ENCODE data around the gene DEGS1. TPM values are rescaled to one million over a fixed set of nuclear protein-coding genes. Genes with fewer than 3 reads are reported as not detected.
"Not testable (repeated sequence)": the region's sequence is repeated elsewhere in the genome, so short reads cannot be mapped to it uniquely, and the experiment has no call there.

DEGS1 gene
- total and polyA plus RNA-seq, 2 experiments from 2014 or later = 36.4 to 98.2 TPM

GRCh38 chr1:224205438-224205840, 22.4 kb downstream of the DEGS1 start:
- H3K27me3 ChIP-seq = no peaks in the 10 kb centered on the region
- no peaks in the 10 kb centered on the region for H3K36me3 ChIP-seq
- peak overlapping the region; percentile 86 for H3K27ac ChIP-seq
- no peak overlapping the region for H3K4me3 ChIP-seq
- no peak for TF ChIP-seq CTCF (IDR thresholded peaks at IDR 0.05; ENCODE audit: low read depth, low read length)
- peak in 1 of 2 donors; percentile 63 for DNase-seq (ENCODE audit: low read depth in 1 of 2, low spot score in 1 of 2)
- peaks cover 26% of the 10 kb centered on the region for H3K4me1 ChIP-seq (ENCODE audit: low read depth)
- no peaks in the 10 kb centered on the region for H3K9me3 ChIP-seq (ENCODE audit: low read depth)

- not testable (repeated sequence) for H3K36me3 ChIP-seq; H3K4me3 ChIP-seq; H3K9me3 ChIP-seq (ENCODE audit: low read depth); H3K27me3 ChIP-seq; DNase-seq (ENCODE audit: low read depth in 1 of 2, low spot score in 1 of 2)
- H3K27ac ChIP-seq = peak overlapping the region; percentile 86
- peaks cover 26% of the 10 kb centered on the region for H3K4me1 ChIP-seq (ENCODE audit: low read depth)
These were observed 23.0 kb downstream of the DEGS1 start for GRCh38 chr1:224205931-224206538.

- TF ChIP-seq CTCF (IDR thresholded peaks at IDR 0.05; ENCODE audit: low read depth, low read length) = no peak
- peak overlapping the region; percentile 68 for H3K27ac ChIP-seq
- H3K9me3 ChIP-seq (ENCODE audit: low read depth) = no peaks in the 10 kb centered on the region
- peak; percentile 41 to 73 for DNase-seq (ENCODE audit: low read depth in 1 of 2, low spot score in 1 of 2)
- no peaks in the 10 kb centered on the region for H3K36me3 ChIP-seq
- peaks cover 26% of the 10 kb centered on the region for H3K4me1 ChIP-seq (ENCODE audit: low read depth)
- no peak overlapping the region for H3K4me3 ChIP-seq
- no peaks in the 10 kb centered on the region for H3K27me3 ChIP-seq
These were observed 28.3 kb downstream of the DEGS1 start for GRCh38 chr1:224211206-224211962.

- H3K36me3 ChIP-seq = no peaks in the 10 kb centered on the region
- H3K9me3 ChIP-seq (ENCODE audit: low read depth) = no peaks in the 10 kb centered on the region
- peaks cover 26% of the 10 kb centered on the region for H3K4me1 ChIP-seq (ENCODE audit: low read depth)
- no peak for DNase-seq (ENCODE audit: low read depth in 1 of 2, low spot score in 1 of 2)
- TF ChIP-seq CTCF (IDR thresholded peaks at IDR 0.05; ENCODE audit: low read depth, low read length) = no peak
- no peaks in the 10 kb centered on the region for H3K27me3 ChIP-seq
- H3K27ac ChIP-seq = peak overlapping the region; percentile 98
- H3K4me3 ChIP-seq = no peak overlapping the region
These were observed 29.6 kb downstream of the DEGS1 start for GRCh38 chr1:224212618-224213061.

- peak in 1 of 2 donors; percentile 73 for DNase-seq (ENCODE audit: low read depth in 1 of 2, low spot score in 1 of 2)
- TF ChIP-seq CTCF (IDR thresholded peaks at IDR 0.05; ENCODE audit: low read depth, low read length) = no peak
These were observed 30.5 kb downstream of the DEGS1 start for GRCh38 chr1:224213438-224214119.

More at GRCh38 chr1:224213438-224214119, 30.5 kb downstream of the DEGS1 start:
- Histone ChIP-seq H3K36me3 (no peaks in the 10 kb centered on the region), H3K27ac (peak overlapping the region; percentile 98), H3K27me3 (no peaks in the 10 kb centered on the region), H3K4me3 (no peak overlapping the region), H3K4me1 (ENCODE audit: low read depth) (peaks cover 30% of the 10 kb centered on the region), H3K9me3 (ENCODE audit: low read depth) (no peaks in the 10 kb centered on the region)

Data from cardiac muscle cell (in vitro differentiated cells and primary cell).